ENCODE measurements around the gene DCAKD.

DCAKD gene, protein sequence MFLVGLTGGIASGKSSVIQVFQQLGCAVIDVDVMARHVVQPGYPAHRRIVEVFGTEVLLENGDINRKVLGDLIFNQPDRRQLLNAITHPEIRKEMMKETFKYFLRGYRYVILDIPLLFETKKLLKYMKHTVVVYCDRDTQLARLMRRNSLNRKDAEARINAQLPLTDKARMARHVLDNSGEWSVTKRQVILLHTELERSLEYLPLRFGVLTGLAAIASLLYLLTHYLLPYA

DNA sequence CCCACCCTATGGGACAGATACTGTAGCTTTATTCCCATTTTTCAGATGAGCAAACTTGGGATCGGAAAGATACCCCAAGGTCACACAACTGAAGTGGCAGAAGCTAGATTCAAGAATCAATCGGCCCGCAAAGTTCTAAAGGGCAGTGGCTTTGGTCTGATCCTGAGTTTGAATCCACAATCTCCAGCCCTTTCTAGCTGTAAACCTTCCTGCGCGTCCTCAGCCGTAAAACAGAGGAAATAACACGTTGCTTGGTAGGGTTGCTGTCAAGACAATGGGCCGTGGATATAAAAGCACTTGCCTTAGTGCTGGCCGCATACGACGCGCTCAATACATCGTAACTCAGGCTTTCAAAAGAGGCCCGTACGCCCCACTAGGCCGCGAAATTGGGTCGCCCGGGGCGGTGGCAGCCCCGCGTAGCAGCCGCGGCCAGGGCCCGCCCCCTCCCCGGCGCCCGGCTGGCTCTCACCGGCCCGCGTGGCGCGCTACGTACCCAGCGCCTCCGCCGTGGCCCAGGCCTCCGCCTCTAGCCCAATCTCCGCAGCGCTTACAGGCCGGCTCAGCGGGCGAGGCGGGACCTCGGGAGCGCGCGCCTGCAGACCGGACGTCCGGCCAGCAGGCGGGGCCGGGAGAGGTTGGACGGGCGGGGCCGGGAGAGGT is at the start of gene DCAKD:
TSS of gene DCAKD (minus strand) at position 573 of the 660 bp plus-strand sequence. CDS start 16,747 bp downstream, outside the sequence.
- peak; percentile 90 for DNase-seq

DNA sequence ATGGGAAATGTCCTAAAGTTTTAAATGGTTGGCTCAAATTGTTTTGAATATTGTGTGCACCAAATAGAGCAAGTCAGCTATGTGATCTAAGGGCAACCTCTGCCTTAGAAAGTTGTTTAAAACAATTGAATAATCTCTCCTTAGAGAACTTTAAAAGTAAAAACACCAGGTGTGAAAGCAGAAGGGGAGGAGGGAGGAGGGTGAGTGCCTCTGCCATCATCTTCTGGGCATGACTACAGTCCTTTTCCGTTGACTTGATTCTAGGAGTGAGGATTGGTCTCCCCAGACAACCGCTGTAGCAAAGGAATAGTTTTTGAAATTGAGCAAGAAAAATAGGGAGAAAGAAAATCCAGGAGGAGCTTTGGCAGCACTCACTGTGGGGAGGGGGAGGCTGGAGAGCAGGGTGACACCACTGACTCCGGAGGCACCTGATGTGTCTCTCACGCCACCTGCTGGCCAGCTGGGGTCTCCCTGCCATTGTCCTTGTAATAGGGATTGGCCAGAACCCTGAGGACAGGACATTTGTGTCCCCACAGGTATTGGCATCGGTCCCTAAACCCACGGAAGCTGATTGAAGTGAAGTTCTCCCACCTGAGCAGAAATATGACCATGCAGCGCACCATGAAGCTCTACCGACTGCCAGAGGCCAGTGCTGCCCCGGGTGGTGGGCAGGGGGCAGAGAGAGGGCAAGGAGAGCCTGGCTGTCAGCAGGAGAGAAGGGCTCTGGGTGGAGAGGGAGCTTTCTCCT is 47.6 kb upstream of the DCAKD start:
- peak; percentile 85 for DNase-seq

DNA sequence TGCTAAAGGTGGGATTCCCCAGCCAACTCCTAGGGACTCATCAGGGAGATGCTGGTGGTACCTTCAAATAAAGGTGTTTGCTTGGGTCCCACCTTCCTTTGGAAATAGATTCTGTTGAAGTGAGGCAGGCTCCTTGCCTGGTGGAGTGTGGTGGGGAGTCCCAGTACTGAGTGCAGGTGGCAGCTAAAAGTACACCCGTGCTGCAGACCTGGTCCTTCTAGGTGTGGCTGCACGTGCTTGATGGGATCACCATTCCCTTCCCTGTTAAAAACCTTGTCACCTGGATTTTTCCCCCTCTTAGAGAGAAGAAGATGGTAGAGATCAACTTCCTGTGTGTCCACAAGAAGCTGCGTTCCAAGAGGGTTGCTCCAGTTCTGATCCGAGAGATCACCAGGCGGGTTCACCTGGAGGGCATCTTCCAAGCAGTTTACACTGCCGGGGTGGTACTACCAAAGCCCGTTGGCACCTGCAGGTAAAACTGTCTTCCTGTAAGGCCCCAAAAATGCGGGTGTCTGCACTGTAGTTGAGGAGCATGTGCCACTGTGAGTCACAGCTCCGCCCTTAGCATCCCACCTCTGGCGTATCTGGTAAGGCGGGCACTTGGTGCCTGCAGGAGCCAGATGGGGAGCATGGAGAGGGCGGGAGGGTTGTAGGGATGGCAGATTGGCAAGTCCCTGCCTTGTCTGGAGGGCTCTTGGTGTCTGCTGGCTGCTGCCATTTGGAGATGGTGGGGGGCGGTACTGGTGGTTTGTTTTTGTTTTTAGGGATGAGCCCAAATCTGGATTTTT is 46.8 kb upstream of the DCAKD start:
- DNase-seq = no peak

DNA sequence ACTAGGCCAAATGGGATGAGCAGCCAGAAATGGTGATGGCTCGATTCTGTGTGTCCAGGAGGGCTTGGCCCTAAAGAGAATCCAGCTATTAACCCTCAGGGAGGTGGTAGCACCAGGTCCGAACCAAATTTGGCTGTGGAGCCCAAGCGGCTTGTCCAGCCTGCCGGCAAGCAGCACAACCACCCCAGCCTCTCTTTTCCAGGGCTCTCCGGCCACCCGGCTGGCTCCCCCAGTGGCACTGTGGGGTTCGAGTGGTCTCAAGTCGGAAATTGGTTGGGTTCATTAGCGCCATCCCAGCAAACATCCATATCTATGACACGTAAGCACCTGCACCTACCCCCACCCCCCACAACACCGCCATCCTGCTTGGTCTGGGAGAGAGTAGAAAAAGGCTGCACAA is 45.5 kb upstream of the DCAKD start:
- no peak for DNase-seq

DNA sequence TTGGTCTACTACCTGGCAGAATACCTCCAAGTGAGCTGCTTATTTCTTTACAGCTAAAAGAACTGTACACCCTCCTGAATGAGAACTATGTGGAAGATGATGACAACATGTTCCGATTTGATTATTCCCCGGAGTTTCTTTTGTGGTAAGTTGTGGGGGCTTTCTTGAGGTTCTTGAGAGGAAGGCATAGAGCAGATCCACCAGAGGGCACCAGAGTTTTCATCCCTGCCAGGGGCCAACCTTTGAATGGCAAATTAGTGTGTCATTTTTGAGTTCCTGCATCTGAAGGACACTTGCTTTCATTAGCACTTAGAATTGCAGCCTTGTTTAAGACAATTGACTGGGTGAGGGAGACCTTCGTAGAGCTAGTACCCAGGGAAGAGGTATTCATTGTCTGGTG is 44.7 kb upstream of the DCAKD start:
- DNase-seq = peak; percentile 11

DNA sequence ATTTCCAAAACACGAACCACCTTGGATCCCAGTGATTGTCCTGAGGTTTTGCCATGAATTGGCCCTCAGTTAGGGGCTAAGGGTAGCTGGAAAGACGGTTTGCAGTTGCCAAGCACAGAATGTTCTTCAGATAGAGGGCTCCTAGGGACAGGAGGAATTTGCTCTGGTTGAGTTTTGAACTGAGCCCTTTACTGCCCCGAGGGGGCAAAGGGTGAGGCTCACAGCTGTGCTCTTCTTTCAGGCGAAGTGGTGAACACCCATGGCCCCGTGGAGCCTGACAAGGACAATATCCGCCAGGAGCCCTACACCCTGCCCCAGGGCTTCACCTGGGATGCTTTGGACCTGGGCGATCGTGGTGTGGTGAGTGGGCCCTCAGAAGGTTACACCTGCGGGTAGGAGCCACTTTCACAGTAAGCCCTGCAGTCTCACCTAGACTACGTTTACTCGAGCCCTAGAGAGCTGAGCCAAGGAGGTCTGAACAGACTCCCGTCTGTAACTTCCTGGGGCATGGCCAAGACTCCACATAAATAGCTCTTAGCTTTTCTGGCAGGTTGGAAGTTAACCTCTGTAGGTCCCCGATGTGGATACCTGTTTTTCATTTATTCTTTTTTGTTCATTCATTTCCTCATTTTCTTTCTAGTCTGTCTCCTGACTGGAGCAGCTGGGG is 42.1 kb upstream of the DCAKD start:
- no peak for DNase-seq

DNA sequence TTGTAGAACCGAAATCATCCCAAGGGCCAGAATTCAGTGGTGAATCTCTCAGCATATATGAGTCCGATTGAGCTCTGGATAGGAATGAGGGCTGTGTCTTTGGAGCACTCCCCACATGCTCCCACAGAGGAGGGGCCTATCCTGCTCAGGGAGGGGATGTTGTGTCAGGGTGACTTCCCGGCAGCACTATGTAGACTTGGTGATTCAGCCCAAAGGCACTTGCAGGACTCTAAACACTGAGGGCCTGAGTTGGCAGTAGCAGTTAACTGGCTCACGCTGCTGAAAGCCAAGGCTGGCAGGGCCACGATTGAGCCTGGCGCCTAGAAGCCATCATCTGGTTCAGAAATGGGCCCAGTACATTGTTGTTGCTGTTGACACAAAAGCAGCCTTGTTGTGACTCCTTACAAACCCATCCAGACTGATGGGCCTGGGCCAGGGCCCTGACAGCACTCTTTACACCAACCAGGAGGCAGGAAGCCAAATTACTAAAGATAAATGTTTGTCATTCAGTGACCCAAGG is 41.5 kb upstream of the DCAKD start:
- DNase-seq = no peak

DNA sequence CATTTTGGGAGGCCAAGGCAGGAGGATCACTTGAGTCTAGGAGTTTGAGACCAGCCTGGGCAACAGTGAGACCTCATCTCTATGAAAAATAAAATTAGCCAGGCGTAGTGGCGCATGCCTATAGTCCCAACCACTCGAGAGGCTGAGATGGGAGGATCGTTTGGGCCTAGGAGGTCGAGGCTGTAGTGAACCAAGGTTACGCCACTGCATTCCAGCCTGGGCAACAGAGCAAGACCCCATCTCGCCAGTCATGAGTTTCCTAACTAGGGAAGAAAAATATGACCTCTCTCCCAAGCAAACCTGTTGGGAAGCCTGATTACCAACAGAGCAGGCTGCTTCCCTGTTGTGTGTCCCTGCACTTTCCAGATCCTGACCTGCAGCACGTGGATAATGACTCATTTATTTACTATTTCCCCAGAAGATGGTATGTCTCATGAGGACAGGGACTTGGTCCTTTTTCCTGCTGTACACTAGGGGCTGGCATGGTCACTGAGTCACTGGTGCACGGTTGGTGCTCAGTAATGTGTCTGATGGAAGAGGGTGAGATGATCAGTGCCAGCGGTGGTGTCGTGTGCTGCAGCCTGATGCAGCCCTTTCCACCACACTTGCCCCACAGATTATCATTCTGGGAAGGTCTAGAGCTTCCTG is 40.5 kb upstream of the DCAKD start:
- no peak for DNase-seq

DNA sequence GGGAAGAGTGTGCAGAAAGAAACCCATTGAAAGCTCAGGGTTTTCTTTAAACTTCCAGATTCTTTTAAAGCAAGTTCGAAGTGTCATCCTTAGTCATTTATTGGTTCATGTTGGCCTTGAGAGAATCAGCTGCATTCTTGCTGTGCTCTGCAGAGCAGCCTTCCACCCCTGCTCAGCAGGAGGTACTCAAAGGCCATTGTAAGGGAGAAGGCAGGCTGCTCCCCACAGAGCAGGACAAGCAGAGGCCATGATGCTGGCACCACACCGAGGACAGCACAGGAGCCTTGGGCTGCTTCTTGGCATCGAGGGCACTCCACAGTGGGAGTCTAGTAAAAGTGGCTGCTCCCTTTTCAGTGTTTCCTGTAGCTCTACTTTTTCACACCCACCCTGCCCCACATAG is 39.3 kb upstream of the DCAKD start:
- DNase-seq = no peak

DNA sequence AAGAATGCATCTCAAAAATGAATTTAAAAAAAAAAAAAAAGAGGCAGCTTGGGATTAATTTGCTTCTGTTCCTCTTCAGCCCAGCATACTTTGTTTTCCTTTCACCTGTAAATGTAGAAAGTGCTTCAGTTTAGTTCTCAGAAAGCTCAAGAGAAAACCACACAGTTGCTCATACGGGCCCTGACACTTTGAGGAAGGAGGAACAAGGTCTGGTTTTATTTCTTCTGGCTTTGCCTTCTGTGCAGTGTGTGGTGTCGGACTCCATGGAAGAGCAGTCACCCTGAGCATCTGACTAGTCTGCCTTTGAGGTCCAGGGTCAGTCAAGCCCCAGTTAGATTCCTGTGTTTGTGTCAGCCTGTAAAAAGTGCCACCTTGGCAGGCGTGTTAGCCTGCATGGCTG is 37.3 kb upstream of the DCAKD start:
- no peak for DNase-seq

DNA sequence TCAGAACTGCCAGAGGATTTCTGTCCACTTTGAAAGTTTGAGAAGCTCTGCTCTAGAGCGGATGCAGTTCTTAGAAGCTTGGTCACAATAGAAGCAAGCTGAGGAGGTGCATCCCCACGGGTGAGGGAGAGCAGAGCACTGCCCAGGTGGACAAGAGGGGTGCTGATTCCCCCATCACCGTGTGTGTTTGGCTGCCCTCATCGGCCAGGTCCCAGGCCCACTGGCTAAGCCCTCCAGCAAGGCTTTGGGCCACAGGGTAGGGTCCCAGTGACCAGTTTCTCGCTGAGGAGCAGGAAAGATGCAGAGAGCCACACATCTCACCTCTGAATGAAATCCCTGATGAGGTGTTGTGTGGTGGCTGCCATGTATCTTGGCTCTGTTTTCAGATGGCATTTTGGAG is 36.5 kb upstream of the DCAKD start:
- DNase-seq = no peak

DNA sequence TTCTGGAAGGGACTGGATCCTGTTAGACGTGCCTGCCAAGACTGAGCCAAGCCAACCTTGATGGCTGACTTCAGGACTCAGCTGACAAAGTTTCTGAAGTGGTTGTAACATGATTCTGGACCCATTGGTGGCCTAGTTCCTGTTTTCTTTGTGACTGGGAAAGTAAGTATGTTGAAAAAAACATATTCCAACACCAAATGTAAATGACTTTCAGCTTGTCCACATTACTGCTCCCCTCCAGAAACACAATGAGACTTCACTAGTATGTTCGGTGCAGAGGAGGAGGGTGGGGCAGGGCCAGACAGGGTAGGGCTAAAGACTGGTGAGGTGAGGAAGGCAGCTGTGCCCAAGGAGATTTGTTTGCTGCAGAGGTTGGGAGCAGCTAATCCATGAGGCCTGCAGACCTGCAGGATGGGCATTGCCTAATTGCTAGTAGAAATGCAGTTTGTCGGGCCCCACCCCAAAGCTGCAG is 36.1 kb upstream of the DCAKD start:
- DNase-seq = no peak

DNA sequence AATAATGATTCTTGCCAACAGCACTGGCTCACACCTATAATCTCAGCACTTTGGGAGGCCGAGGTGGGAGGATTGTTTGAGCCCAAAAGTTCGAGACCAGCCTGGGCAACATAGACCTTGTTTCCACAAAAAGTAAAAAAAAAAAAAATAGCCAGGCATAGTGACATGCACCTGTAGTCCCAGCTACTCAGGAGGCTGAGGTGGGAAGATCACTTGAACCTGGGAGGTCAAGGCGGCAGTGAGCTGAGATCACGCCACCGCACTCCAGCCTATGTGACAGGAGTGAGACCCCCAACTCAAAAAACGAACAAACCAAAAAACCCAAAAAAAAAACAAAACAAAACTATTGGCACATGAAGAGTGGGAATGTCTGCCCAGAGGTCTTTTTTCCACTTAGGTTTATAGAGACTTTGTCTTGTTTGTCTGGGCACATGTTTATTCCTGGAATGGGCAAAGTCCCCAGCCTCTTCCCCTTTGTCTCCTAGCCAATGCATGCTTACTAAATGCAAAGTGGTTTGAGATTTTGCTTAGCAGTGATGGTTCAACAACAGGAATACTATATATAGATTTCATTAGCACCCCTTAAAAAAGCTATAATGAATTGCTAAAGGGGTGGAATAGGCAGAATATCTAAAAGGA is 35.6 kb upstream of the DCAKD start:
- no peak for DNase-seq

DNA sequence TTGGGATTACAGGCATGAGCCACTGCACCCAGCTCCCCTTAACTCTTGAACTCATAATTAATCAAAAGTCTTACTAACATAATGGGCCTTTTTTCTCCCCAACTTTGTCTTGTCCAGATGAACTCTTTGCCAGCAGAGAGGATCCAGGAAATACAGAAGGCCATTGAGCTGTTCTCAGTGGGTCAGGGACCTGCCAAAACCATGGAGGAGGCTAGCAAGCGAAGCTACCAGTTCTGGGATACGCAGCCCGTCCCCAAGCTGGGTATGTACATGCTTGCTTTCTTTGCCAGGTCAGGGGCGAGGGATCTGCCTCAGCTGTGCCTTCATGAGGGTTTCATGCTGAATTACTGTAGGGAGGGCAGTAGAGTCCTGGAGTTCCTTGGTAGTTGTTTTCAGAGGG is 35.0 kb upstream of the DCAKD start:
- no peak for DNase-seq

DNA sequence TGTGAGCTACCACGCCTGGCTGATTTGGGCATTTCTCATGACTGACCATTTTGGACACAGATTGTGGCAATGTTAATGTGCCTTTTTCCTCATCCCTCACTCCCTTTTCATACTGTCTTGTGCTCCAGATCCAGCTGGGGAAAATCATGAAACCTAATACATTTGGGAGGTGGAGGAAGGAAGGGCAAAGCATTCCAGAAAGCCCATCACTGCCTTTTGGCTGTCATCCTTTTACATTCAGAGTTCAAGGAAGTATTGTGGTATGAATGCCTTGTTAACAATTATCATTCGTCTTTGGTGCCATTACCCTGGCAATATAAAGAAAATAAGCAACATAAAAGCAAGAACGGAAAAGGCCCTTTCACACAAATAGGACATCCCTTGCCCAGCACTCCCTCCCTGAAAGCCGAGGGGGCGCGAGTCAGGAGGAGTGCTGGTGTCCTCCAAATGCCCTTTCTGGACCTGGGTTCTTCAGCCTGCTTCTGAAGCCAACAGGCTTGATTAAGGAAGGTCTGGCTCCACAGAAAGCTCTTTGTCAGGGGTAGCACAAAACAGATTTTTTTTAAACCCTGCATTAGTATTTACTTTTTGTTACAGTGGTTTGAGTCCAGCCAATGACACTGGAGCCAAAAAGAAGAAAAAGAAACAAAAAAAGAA is 29.7 kb upstream of the DCAKD start:
- DNase-seq = no peak

DNA sequence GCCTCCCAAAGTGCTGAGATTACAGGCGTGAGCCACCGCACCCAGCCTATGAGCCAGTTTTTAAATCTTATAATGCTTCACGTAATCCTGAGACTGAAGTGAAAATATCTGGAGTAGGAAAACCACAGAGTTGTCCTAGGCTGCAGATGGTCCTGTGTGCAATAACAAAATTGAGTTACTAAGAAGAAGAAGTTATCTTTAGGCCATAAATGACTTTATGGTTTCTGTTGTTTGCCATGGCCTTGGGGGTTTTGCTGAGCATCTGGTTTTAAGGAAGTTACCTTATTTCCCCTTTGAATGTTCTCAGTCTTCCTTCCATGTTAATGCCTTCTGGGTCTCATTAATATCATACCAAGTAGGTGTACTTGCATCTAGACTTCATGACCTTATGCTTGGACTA is 26.2 kb upstream of the DCAKD start:
- DNase-seq = no peak

DNA sequence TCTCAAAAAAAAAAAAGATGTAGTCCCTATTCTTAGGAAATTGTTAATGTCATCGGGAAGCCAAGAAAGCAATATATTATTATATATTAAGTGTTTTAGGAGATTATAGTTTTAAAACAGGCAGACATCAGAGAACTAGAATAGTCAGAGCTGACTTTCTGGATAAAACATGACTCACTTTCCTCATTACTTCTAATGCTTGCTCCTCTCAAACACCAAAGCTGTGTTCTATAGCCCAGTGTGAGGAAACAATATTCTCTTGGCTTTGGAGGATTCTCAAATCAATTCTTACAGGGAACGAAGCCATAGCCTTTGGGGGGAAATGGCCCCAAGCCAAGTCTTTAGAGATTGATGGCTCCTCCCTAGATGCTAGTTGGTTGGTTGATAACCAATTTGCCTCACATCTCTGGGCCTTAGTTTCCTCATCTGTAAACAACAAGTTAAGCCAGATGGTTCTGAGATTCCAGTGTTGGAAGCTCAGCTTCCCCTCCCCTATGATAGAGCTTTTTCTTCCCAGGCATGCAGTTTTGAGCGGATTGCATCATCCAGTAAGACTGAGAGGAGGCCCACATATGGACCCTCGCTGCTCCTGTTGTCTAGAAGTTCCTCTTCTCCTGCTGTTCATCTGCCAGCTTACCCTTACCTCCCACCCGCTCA is 22.1 kb upstream of the DCAKD start:
- no peak for DNase-seq

DNA sequence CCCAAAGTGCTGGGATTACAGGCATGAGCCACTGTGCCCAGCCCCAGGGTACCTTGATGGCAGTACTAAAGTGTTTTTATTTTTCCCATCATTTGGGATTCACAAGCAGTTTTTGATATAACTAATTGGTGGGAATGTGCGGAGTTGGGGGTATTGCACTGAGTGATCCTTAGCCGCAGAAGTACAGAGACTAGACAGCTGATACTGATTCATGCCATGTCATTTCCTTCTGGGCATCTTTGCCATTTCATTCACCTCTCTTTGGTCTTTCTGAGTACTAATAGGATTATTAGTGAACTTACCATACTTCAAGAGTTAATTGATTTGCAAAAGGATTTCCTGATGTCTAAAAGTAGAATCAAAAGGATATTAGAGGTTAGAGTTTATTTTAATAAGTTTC is 19.4 kb upstream of the DCAKD start:
- no peak for DNase-seq

DNA sequence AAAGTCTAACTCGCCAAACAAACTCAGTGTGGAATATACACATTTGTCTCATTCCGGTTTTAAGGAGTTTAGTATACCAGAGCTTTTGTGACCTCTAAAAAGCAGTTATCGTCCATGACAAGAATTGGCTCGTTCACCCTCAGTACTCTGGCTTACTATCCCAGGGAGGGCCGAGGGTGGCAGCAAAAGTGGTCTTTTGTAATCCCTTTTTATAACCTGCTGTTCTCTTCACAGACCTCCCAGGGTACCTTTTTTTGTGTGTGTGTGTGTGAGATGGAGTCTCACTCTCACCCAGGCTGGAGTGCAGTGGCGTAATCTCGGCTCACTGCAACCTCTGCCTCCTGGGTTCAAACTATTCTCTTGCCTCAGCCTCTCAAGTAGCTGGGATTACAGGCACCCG is 18.6 kb upstream of the DCAKD start:
- no peak for DNase-seq

DNA sequence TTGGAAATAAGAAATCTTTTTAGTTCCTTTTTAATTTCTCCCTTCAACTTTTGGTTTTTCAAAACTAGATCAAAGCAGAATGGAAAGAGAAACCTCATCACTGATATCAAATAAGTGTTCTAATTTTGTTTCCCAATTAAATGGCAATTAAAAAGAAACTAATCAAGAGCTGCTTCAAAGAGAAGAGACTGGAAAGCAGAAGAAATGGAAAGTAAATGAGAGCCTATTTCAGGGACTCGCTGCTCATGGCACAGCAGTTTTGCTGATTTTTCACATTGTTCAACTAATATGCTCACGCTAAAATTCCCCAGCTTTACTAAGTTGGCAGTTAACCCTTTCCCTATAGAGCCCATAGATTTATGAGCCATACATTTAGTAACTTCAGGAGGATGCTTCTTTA is 16.2 kb upstream of the DCAKD start:
- no peak for DNase-seq

All from CD4-positive, alpha-beta T cell treated with Interleukin-6 for 4 hours (primary cell).